GM18909 (cell line): ENCODE measurements around the gene KIRREL3.

Source experiments
- ATAC-seq: cut with Tn5 transposase; IDR thresholded peaks from one replicate; pipeline ENCODE4 v1.9.1; 2021; ENCODE audit warnings: mild to moderate bottlenecking; ENCODE audit not compliant: unreplicated experiment, poor library complexity

KIRREL3 gene

GRCh38 chr11:126658306-126659056 lies 342.1 kb downstream of the KIRREL3 start:
- ATAC-seq: no peak

DNA sequence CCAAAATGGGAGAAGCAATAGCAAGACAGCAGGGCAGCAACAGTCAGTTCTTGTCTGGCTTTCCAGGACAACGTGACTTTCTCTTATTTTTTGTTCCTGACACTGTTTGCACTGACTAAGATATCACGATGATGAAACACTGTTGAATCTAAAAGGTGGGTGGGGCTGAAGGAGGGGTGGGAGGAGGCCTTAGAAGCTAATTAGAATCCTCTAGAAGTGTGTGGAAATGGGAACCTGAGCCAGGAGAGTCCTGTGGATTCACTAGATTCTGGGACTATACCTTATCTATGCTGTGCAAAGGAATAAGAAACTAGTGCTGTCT lies 344.8 kb downstream of the KIRREL3 start:
- no peak for ATAC-seq

DNA sequence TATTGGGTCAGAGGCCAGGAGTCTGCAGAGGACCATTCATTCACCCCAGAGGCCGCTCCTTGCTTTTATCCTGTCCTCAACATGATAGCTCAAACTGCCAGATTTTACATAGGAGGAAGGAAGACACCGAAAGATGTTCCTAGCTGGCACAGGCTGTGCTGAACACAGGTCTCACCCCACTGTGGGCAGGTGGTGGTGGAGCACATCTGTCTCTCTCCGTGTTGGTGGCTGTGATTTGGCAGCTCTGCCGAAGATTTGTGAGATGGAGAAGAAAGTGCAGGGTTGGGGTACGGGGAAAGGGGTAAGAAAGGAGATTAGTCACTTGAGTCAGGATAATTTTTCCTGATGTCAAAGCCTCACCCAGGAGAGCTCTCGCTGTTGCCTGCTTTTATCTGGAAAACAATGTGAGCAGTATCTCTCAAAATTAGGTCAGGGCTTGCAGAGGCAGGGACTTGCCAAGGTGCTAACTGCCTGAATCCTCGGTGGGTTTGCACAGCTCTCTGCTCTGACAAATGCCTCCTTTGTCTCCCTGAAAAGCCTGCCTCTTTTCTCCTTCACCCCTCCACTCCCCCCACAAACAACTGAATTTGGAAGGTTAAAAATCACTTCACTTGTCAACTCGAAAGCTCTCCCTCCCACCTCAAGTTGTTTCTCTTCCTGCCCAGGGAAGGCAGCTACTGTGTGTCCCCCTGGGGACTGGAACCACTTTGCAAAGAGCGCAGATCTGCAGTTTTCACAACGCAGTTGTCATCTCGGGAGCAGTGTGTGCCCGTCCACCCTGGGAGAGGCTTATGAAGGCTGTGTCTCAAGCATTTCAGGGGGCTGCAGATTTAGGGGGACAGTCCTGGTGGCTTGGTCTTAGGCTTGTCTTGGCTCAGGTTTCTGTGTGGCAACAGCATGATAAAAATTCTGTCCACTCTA lies 345.4 kb downstream of the KIRREL3 start:
- no peak for ATAC-seq

- ATAC-seq: no peak
Observed at GRCh38 chr11:126653040-126653439, 347.5 kb downstream of the KIRREL3 start.

GRCh38 chr11:126647735-126648134 lies 352.8 kb downstream of the KIRREL3 start:
- no peak for ATAC-seq

DNA sequence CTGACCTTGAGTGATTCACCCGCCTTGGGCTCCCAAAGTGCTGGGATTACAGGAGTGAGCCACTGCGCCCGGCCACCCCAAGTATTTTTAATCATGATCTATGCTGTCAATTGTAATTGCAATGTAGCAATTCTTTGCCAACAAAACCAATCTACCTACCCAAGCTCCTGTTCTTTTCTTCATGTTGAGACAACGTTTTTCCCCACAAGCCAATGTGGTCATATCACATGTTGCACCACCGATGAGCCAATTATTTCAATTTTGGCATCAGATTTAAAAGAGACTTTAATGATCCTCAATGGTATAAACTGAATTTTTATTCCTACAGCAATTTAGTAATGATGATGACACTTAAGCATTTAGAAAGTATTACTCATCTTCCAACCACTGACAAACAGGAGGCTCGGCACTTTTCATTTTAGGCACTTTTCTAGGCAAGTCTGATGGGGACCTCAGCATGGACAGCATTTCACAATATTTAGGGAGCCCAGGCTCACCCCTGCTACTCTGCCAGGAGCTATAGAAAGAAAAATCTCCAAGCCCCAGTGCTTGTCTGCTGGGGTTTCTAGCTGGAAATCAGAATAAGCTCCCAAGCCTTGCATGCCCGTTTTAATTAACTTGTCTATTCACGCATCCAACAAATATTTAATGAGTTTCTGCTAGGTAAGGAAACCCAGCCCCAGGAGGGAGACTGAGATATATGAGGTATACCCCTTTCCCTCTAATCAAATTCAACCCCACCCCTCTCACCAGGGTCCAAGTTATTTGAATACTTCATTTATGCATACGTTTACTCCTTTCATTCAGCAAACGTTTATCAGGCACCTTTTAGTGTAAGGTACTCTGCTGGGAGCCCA lies 353.6 kb downstream of the KIRREL3 start:
- no peak for ATAC-seq

DNA sequence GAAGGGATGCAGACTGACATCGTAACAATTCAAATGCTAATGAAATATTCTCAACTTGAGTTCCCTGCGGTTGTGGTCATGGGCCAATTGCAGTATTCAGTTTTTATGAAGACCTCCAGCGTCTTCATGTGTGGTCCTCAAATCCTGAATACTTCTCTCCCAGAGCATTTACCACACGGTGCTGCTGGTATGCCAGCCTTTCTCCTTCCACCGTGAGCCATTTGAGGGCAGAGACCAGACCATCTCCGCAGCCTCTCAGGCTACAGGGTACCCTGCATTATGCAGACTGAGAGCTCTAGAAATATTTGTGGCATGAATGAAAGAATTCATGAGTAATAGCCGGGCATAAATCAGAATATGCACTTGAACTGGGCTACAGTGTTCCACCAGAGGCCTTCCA lies 355.4 kb downstream of the KIRREL3 start:
- ATAC-seq: no peak

GRCh38 chr11:126640186-126640585 lies 360.4 kb downstream of the KIRREL3 start:
- no peak for ATAC-seq

DNA sequence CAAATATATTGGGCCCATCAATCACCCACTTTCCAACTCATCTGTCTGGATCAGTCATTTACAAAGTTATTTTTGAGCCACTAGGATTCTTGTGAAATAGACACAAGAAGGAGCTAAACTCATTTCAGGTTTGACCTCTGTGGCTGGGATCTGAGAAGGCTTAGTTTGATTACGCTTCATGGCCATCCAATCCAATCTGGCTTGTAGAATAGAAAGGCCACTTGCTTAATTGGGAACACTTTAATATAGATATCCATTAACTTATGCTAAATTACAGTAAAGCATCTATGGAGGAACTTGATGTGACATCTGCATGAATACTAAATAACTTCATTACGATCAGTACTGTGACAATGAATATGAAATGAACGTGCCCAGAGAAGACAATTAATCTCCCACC lies 360.9 kb downstream of the KIRREL3 start:
- no peak for ATAC-seq

DNA sequence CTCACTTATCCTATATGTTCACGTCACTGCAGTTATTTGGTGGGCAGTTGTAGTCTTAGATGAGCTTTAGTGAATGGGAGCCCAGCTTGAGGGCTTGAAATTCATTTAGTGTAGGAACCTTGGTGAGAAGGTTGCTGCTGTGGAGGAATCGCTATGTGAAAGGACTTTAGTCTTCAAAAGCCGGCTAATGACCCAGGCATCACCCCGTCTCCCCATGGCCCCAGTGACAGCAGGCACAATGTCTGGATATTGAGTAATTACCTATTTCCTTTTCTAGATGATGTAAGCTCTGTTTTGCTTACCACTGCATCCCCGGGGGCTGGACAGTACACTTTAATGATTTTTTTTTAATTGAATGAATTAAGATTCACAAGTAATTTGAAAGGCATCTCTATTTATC lies 361.9 kb downstream of the KIRREL3 start:
- no peak for ATAC-seq

DNA sequence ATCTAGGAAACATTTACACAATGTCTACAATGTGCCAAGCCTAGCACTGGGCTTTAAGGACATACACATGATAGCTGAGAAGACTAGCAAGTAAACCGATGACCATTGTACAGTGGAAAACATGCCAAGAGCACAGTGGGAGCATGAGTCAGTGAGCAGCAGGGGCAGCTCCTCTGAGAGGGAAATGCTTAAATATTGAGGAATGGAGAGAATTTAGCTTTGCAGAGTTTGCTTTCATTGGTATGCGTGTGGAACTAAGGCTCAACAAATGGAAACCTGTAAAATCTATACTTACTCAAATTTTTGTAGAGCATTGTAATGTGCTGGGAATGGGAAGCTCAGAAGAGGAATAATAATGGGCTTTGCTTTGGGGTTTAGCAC lies 362.8 kb downstream of the KIRREL3 start:
- no peak for ATAC-seq

DNA sequence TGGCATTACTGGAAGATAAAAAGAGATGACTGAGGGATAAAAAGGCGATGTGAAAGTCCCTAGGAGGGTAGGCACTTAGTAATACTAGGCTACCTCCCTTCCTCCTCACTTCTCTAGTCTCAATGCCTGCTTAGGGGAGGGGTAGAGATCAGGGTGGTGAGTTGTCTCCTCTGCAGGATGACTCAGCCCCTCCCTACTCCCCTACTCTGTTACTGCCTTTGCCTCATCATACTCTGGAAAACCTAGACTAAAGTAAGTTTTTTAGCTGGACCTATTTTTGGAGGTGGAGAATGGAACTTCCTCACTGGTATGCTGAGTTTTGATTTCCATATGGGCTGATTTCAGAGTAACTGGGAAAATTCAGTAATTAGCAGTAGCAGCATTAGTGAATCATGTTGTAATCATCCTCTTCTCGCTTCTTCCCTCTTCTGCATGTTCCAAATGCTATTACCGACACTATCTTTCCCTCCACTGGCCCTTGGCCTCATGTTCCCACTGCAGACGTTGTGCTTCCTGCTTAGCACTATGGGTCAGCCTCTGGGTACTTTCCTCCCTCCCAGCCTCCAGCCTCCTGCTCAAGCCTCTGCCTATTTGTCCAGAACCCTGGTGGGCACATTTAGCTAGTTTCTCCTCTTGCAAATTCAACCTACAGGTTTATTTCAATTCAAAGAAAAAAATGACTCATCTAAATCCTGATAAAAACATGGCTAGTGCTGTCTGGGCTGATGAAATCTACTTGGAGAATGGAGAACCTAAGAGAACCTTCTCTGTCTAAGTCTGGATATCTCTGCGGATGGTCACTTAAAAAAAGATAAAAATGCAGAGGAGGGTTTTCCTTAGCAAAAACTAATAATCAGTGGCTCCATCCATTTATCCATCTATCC lies 363.4 kb downstream of the KIRREL3 start:
- no peak for ATAC-seq

DNA sequence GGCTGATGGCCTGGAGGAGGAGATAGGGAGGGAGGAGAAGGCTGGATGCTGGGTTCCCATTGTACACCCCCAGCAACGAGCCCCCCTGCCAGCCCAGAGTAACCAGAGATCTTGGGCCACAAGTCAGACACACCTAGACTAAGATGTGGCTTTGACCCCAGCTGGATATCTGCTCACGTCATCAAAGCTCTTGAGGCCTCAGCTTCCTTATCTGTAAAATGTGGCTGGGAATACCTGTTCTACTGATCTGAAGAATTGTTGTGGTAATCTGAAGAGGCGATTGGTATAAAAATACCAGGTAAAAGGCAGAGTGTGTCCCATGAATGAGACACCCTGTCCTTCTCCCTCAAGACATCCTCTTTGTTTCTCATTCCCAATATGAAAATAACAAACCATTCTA lies 365.1 kb downstream of the KIRREL3 start:
- ATAC-seq: no peak

DNA sequence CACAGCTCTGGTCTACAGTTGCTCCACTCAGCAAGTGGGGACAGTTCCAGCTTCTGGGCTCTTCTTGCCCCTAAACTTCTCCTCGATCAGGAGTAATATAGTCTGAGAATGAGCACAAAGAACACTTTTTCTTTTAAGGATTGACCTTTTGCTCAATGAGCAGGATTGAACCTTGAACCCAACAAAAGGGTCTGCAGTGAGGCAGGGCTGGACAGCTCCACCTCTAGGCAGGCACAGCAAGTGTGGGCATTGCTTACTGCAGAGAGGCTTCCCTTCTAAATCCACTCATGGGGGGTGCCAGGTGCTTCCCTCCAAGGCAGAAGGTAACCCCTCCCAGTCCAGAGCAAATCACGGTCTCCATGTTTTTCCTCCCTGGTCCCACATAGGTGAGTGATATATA lies 365.6 kb downstream of the KIRREL3 start:
- no peak for ATAC-seq

DNA sequence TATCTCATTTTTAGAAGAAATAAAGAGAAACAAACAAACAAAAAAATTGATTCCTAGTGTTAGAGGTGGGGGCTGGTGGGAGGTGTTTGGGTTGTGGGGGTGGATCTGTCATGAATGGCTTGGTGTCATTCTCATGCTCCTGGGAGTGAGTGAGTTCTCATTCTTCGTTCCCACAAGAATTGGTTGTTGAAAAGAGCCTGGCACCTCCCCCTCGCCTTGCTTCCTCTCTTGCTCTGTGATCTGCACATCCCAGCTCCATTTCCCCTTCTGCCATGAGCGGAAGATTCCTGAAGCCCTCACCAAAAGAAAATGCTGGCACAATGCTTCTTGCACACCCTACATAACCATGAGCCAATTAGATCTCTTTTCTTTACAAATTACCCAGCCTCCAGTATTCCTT lies 367.2 kb downstream of the KIRREL3 start:
- no peak for ATAC-seq

DNA sequence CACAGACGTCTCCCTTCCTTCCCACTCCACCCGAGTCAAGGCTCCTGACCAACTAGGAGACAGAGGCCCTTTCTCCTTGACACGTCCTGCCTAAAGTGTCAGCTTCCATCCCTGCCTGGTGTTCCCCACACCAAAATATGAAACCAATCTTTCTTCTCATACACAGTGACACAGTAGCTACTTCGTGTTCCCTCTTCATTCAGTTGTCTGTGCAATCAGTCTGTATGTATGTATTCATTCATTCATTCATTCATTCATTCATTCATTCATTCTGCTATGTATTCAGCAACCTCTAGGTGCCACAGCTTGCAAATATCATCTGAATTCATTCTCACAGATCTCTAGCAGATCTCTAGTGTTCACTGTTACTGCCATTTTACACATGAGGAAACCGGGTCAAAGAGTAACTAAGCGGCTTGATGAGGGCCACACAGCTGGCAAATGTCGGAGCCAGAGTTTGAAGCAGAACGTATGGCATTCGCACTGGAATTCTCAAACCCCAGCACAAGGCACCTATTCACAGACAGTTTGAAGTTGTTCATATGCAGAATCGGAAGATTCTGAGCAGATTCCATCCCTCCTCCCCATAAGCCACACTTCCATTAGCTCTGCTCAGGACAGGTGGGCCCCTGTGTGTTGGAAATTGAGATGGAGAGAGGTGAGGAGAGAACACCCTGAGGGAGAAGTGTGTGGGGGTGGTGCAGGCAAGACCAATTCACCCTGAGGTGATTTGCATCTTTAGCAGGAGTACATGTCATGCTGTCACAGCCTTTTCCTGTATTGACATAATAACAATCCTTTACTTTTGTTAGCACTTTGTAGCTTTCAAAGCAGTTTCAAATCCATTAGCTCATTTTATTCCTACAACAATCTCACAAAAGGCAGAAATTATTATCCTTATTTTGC lies 369.4 kb downstream of the KIRREL3 start:
- ATAC-seq: no peak

GRCh38 chr11:126630488-126630887 lies 370.1 kb downstream of the KIRREL3 start:
- no peak for ATAC-seq

GRCh38 chr11:126628790-126629621 lies 371.6 kb downstream of the KIRREL3 start:
- no peak for ATAC-seq
